Stimulated activated CD8-positive, alpha-beta memory T cell treated with anti-CD3 and anti-CD28 coated beads, Interleukin-4, amount 100 ng/mL, for 24 hours (primary cell): ENCODE results near the gene LTBP4.
"Not testable (repeated sequence)": the region's sequence is repeated elsewhere in the genome, so short reads cannot be mapped to it uniquely, and the experiment has no call there.

Experiments used
- DNase-seq: peaks from one replicate; pipeline ENCODE4 v3.0.0-alpha.2; 2020; ENCODE audit warnings: low read depth

LTBP4 gene

GRCh38 chr19:40601134-40601974 lies at the start of gene LTBP4:
Gene LTBP4 (plus strand): TSS chr19:40601369. CDS start chr19:40601388, 19 bp downstream.
- no peak for DNase-seq

GRCh38 chr19:40552848-40553247 lies 48.3 kb upstream of the LTBP4 start:
- DNase-seq, result no peak

- no peak for DNase-seq
Observed at GRCh38 chr19:40553885-40554857, 47.0 kb upstream of the LTBP4 start.

GRCh38 chr19:40555978-40556689 lies 45.0 kb upstream of the LTBP4 start:
- no peak for DNase-seq

- no peak for DNase-seq
Observed at GRCh38 chr19:40556953-40557530, 44.1 kb upstream of the LTBP4 start.

GRCh38 chr19:40559394-40559793 lies 41.8 kb upstream of the LTBP4 start:
- DNase-seq, result no peak

- DNase-seq, result no peak
Observed at GRCh38 chr19:40560092-40560507, 41.1 kb upstream of the LTBP4 start.

GRCh38 chr19:40561947-40562346 lies 39.2 kb upstream of the LTBP4 start:
- DNase-seq, result no peak

GRCh38 chr19:40564535-40564934 lies 36.6 kb upstream of the LTBP4 start:
- DNase-seq, result not testable (repeated sequence)

- no peak for DNase-seq
Observed at GRCh38 chr19:40565355-40565754, 35.8 kb upstream of the LTBP4 start.

GRCh38 chr19:40565910-40566495 lies 35.2 kb upstream of the LTBP4 start:
- no peak for DNase-seq

GRCh38 chr19:40567040-40567749 lies 34.0 kb upstream of the LTBP4 start:
- DNase-seq, result no peak

- no peak for DNase-seq
Observed at GRCh38 chr19:40567750-40568494, 33.2 kb upstream of the LTBP4 start.

GRCh38 chr19:40570313-40571004 lies 30.7 kb upstream of the LTBP4 start:
- peak; percentile 90 for DNase-seq

GRCh38 chr19:40571005-40571318 lies 30.2 kb upstream of the LTBP4 start:
- no peak for DNase-seq

- DNase-seq, result no peak
Observed at GRCh38 chr19:40571831-40572495, 29.2 kb upstream of the LTBP4 start.

GRCh38 chr19:40575326-40575725 lies 25.8 kb upstream of the LTBP4 start:
- no peak for DNase-seq

GRCh38 chr19:40576151-40576584 lies 25.0 kb upstream of the LTBP4 start:
- DNase-seq, result no peak
